DMS 273 (cell line): Measurements from ENCODE around the gene ARHGEF28.

Experiments used
- DNase-seq: peaks from one replicate; lab custom pipeline; 2025; ENCODE audit not compliant: unreplicated experiment; lab: John Stamatoyannopoulos, UW

The ARHGEF28 gene

DNA sequence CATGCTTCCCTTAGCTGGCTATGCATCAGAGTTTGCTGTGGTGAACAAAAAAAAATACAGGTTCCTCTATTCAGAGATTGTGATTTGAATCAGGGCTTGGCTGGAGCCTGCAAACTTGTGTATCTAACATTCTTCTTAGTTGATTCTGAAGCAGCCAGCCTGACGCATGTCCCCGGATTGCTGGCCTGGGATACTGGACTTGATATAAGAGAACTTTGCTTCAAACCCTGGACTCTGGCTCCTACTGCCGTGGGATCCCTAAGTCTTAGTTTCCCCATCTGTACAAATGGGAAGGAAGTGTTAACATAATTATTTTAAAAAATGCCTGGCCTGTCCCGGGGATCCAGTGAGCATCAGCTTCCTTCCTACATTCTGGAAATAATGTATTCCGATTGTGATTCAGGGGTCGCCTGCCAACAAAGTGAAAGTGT lies 292.8 kb downstream of the ARHGEF28 start:
- DNase-seq = no peak

- DNase-seq = no peak
Observed at GRCh38 chr5:73921741-73922140, 295.7 kb downstream of the ARHGEF28 start.

DNA sequence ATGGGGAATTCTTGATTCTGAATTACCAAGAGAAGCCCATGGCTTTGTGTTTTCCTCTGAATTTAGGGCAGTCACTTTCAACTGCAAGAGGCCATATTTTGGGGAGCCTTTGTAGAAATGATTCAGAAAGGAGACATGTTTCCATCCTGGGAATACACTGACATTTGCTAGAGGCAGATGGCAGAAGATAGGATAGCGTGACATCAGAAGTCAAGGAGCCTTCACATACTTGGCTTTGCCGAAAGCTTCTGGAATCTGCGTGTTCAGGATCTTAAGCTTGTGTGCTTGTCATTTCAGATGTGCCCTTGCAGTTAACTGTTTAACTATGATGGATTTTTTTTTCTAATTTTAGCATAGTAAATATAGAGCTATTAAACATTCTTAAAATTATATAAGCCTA lies 296.2 kb downstream of the ARHGEF28 start:
- peak; percentile 58 for DNase-seq

DNA sequence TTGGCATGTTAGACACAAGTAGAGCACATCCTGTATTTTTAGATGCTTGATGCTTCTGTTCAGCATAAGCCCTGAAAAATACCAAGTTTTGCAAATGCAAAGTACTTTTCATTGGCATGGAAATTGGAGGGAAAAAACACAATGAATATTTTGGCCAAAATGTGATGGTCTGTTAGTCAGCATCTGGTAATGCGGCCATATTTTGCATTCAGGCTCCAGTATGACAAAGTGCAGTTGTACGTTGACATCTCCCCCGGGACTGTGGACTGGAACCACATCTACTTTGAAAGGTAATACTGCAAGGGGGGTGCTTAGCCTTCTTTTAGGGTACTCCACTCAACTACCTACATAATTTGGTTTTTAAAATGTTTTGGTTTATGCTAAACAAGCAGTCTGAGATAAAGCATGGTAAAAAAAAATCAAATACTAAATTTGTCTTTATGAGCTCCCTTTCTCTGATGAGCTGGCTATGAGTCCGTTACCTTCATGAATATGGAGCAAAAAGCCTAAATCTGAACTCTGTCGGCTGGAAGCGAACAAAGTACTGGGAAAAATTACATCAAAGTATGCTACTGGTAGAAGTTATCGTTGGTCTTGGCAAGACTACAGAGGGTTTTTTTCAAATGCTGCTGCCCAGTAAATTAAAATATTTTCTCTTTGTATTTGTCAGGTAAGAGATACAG lies 297.0 kb downstream of the ARHGEF28 start:
- no peak for DNase-seq

DNA sequence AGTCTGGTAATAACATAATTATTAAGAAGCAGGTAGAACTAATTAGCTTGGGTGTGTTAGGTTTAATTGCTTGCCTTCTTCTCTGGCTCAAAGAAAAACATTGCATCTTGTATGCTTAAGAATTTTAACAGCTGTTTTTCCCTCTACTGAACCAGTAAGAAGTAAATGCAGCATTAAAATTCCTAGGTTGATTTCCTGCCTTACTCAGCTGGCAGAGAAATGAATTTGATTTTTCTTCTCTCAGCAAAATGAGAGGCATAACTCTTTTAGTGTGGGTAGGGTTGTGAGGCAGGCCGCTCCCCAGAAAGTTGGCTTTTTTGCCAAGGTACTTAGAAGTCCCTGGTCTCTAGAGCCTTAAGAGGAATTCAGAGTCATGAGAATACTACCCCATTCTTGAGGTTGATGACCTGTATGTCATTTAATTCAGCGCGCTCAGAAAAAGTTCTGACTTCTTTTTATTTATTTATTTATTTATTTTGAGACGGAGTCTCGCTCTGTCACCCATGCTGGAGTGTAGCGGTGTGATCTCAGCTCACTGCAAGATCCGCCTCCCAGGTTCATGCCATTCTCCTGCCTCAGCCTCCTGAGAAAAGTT lies 302.6 kb downstream of the ARHGEF28 start:
- DNase-seq = no peak

GRCh38 chr5:73935719-73936118 lies 309.7 kb downstream of the ARHGEF28 start:
- DNase-seq = no peak

DNA sequence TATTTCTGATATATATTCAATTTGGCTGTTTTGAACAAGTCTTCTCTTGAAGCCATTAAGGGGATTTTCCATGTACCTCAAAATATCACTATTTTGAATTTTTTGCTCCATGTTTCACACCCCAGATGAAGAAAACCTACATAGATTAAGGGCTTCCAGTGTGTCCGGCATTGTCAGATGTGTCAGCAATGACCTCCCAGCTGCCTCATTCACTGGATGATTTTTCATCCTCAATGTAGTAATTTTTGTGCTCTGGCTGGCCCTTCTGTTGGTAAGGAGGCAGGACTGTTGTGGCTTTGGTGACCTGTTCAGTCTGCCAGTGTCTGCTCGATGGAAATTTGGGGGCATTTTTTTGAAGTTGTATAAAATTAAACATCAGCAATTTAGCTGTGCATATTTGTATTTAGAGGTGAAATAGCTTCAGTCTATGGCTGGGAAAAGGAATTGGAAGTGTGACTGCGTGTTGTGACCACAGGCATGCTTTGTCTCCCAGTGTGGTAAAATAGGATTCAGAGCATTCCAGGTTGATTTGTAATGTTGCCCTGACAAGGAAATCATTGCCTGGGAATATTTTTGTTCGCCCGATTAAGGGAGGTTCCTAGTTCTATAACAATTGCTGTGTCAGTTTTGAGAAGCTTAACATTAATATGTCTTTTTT lies 312.4 kb downstream of the ARHGEF28 start:
- no peak for DNase-seq

- no peak for DNase-seq
Observed at GRCh38 chr5:73938938-73939320, 312.9 kb downstream of the ARHGEF28 start.

DNA sequence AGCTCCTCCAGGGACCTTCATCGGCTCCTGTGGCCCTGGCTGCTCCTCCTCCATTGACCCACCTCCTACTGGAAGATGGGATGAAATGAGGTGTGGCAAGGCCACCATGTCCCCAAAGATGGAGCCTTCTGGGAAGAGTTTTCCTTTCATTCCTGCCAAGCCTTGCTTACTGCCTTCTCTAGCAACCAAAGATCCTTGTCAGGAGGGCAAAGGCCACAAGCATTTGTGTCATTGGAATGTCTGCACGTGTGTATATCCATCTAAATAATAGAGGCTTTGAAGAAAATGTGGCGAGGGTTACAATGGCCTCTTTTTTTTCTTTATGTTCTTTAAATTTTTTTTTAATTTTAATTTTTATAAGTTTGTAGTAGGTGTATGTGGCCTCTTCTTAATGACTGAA lies 313.6 kb downstream of the ARHGEF28 start:
- no peak for DNase-seq

DNA sequence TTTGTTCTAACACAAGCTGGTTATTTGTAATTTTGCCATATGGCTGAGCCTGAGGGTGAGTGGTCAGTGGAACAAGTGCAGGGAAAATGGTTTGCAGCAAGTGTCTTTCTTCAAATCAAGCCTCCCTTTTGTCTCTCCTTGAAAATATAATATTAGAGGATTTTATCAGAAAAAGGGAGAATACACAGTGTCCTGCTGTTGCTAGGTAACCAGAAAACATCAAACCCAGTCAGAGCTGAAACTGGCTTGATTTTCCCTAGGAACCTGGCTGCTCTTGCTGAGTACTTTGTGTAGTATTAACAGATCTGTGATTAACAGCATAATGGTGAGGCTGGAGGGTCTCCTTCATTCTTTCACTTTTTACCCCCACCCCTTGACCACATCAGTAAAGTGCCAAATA lies 314.0 kb downstream of the ARHGEF28 start:
- DNase-seq = peak; percentile 28

DNA sequence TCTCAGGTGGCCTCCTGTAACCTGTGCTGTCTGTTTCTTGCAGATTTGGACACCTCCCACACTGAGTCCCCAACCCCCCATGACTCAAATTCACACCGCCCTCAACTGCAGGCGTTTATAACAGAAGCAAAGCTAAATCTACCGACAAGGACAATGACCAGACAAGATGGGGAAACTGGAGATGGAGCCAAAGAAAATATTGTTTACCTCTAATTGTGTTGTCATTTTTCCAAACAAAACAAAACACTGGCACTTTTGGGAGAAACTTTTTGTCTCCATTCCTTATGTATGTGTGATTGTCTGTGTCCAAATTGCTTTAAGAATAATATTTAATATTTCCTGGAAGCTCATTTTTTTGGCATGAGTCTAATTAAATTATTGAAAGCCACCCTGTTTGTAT lies 314.8 kb downstream of the ARHGEF28 start:
- DNase-seq = no peak

- DNase-seq = no peak
Observed at GRCh38 chr5:73942783-73943182, 316.8 kb downstream of the ARHGEF28 start.

DNA sequence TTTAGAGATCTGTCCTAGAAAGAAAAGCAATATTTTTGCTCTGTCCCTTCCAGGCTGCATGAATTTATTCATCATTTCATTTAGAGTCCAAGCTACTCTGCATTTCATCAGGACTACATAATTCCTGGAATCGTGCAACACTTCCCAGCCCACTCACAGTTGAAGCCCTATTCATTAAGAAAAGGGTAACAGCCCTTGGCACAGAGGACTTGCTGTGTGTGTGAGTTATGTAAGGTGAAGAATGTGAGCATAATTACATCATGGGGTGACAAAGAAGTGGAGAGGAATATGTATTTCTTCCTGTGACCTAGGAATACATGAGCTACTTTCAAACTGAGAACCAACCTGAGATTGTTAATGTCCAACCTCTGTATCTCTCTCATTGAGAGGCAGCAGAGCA lies 317.4 kb downstream of the ARHGEF28 start:
- no peak for DNase-seq

GRCh38 chr5:73944581-73944980 lies 318.6 kb downstream of the ARHGEF28 start:
- DNase-seq = no peak

DNA sequence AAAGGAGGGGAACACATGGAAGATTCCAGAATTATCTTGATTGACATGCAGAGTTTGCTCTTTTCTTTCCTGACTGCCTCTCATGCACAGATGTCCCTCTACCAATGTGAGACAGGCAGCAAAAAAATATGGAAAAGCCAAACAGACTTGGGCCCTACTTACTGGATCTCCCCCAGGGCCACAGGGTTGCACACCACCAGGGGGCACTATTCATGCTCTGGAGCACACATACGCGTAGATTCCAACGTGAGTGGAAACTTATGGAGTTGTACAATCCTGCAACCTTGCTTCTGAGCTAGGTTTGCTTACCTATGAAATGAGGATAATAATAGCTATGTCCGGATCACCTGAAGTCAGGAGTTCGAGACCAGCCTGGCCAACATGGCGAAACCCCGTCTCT lies 319.5 kb downstream of the ARHGEF28 start:
- DNase-seq = peak; percentile 29

GRCh38 chr5:73946278-73946677 lies 320.3 kb downstream of the ARHGEF28 start:
- DNase-seq = no peak

DNA sequence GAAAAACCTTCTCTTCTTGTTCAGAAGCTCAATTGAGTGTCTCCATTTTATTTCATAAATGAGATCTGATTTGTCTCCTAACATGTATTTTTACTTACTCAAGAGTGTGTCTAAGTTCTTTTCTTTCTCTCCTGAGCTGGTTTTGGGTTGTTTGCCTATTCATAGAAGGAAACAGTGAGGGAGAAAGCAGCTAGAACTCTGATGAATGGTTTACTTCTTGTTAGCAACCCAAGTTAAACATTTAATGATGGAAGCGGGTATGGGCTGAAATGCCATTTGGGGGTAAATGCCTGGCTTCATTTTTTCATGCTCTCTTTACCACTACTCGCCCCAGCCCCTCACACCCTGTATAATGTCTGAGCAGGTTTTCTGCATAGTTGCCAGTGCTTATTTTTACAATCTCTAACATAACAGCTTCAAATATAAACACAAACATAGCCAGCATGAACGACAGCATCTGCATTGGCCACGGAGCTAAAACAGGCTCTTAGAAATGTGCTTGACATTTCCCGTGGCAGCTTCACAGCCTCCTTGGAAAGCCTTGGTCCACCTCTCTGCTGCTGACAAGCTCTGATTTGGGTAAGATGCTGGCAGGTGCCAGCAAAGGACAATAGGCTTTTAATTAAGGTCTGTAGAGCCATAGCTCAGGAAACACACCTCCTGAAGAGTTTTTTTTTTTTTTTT lies 321.1 kb downstream of the ARHGEF28 start:
- DNase-seq = peak; percentile 46

DNA sequence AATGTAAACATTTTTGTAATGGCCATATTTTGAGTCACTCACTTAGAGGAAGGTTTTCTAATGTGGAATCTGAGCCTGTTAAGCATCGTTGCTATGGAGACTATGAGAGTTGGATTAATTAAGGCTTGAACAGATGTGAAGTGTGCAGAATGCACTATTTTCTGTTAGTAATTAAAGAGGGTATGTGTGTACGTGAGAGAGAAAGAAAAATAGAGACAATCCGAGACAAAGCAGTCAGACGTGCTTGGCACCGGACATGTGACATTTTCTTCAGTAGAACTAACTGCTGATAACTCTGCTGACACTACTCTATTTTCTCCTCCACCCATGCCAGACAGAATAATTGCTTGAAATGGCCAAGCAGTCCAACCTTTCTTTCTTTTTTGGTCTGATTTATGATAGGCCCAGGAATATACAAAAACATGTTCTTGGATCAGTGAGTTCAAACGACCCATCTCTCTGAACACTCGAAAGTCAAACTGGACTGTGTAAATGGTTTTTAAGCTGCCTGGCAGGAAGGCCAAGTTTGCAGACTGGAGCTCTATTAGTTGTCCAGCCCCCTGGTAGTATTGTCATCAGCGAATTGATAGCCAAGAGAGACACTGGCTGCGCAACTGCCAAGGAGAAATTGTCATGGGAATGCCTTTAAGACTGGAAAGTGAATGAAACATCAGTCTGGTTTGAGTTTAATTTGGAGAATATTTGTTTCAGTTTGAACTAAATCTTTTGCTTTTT lies 322.1 kb downstream of the ARHGEF28 start:
- peak; percentile 86 for DNase-seq

DNA sequence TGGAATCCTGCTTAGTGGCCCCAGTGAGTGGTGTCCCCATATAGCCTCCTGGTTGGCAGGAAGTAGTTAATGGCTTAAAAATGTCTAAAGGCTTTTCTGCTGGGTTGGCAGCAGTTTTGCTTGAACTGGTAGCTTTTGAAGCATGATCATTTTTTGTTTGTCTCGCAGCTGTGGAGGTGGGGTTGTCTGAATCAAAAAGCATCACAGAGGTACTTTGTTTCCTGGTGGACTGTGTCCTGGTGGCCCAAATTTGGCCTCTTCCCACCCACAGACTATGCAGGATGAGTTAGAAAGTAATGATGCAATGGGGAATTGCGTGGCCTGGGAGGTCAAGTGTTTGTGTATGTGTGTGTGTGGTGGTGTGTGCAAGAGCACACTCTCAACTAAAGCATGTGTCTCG lies 322.7 kb downstream of the ARHGEF28 start:
- peak; percentile 47 for DNase-seq

DNA sequence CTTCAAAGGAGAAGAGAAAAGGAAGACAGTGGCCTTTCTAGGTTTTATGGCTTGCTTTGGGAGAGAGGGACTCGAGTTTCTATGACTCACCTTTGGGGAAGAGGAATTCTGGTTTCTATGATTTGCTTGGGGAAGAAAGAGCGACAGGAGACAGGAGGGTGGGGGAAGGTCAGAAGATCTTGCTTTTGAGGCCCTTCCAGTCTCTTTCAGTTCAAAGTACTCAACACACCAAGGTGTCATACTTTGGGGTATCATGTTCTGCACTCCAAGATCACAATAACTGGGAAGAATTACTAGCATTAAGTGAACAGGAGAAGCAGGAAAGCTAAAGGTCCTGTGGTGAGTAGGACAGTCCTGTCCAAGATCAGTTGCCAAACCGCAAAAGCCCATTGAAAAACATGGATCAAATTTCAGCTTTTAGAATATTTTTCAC lies 324.5 kb downstream of the ARHGEF28 start:
- DNase-seq = peak; percentile 34

- no peak for DNase-seq
Observed at GRCh38 chr5:73950912-73951430, 325.0 kb downstream of the ARHGEF28 start.
